HEK293 (cell line): ENCODE data around the gene SRI.

Source experiments
- CTCF ChIP-seq: fragments of 450-650 bp; formaldehyde crosslinking; IDR thresholded peaks from 2 replicates; pipeline ENCODE4 v1.5.1; 2016; ENCODE audit warnings: missing biosample characterization, missing genetic modification characterization
- IKZF3 ChIP-seq: fragments of 450-650 bp; IDR thresholded peaks from 2 replicates; pipeline ENCODE4 v1.5.0; 2018; ENCODE audit warnings: missing biosample characterization, mild to moderate bottlenecking, missing genetic modification characterization, moderate library complexity
- MZF1 ChIP-seq: fragments of 450-650 bp; formaldehyde crosslinking; IDR thresholded peaks from 2 replicates; pipeline ENCODE4 v1.5.1; 2017; ENCODE audit warnings: missing biosample characterization, missing genetic modification characterization, borderline replicate concordance
- SETDB1 ChIP-seq: IDR thresholded peaks from one replicate; pipeline ENCODE4 v1.6.1; 2017; ENCODE audit warnings: mild to moderate bottlenecking, low read length, moderate library complexity, mixed read lengths; ENCODE audit not compliant: insufficient read length
- TSHZ1 ChIP-seq: fragments of 450-650 bp; formaldehyde crosslinking; IDR thresholded peaks from 2 replicates; pipeline ENCODE4 v1.5.1; 2016; ENCODE audit warnings: missing biosample characterization, missing genetic modification characterization, borderline replicate concordance
- ZNF140 ChIP-seq: fragments of 450-650 bp; formaldehyde crosslinking; IDR thresholded peaks from 2 replicates; pipeline ENCODE4 v1.5.1; 2016; ENCODE audit warnings: missing biosample characterization, missing genetic modification characterization
- ZNF146 ChIP-seq: fragments of 450-650 bp; formaldehyde crosslinking; IDR thresholded peaks from 2 replicates; pipeline ENCODE4 v1.5.1; 2016; ENCODE audit warnings: missing biosample characterization, missing genetic modification characterization
- ZNF391 ChIP-seq: fragments of 450-650 bp; formaldehyde crosslinking; IDR thresholded peaks from 2 replicates; pipeline ENCODE4 v1.5.1; 2016; ENCODE audit warnings: low read depth, missing biosample characterization, missing genetic modification characterization, borderline replicate concordance
- ZNF610 ChIP-seq: fragments of 450-650 bp; formaldehyde crosslinking; IDR thresholded peaks from 2 replicates; pipeline ENCODE4 v1.5.1; 2016; ENCODE audit warnings: missing biosample characterization, missing genetic modification characterization, borderline replicate concordance
- ZNF639 ChIP-seq: fragments of 450-650 bp; formaldehyde crosslinking; IDR thresholded peaks from 2 replicates; pipeline ENCODE4 v1.5.1; 2016; ENCODE audit warnings: missing biosample characterization, missing genetic modification characterization

- no peak for TF ChIP-seq ZNF140 (tag by site-specific recombination)
- no peak for TF ChIP-seq CTCF (tag by site-specific recombination)
- TF ChIP-seq ZNF639 (tag by site-specific recombination), result no peak
- TF ChIP-seq ZNF146 (tag by site-specific recombination), result no peak
- no peak for TF ChIP-seq IKZF3 (tag by site-specific recombination)
- no peak for TF ChIP-seq ZNF391 (tag by site-specific recombination)
- TF ChIP-seq SETDB1, result no peak
- TF ChIP-seq TSHZ1 (tag by site-specific recombination), result no peak
- no peak for TF ChIP-seq ZNF610 (tag by site-specific recombination)
- no peak for TF ChIP-seq MZF1 (tag by site-specific recombination)
Measured at GRCh38 chr7:88202799-88203198, 17.0 kb downstream of the SRI start.
